ENCODE measurements around the gene MEFV. TPM values are rescaled to one million over a fixed set of nuclear protein-coding genes. Genes with fewer than 3 reads are reported as not detected.

Gene MEFV
- total and polyA plus RNA-seq, 10 of the 15 experiments (the other 5 are each of a cell fraction or from before 2014, with no cell fraction given): 0.03 to 0.11 (median 0.09) TPM; not detected in 5

GRCh38 chr16:3234857-3235561, 21.4 kb downstream of the MEFV start, which contains the start of gene ZNF200:
Gene ZNF200, minus strand, starts transcription at chr16:3235158. Its CDS starts 1,403 bp downstream, at chr16:3233755.
- FAIRE-seq: peak; percentile 92
- under 1% methylated on average over 46 of the region's 59 CpGs for WGBS (ENCODE audit: insufficient coverage, insufficient replicate concordance, low lambda C conversion rate, missing lambda C conversion rate)
- peak; percentile 78 for DNase-seq (ENCODE audit: low read depth, low spot score)
- SMC1A ChIA-PET (ENCODE audit: uncharacterized antibody, unreplicated experiment): interaction anchor here (0.8 to 1.6 kb wide), 2 partner anchors 31 to 48 kb away, joined by 3 to 5 read pairs; partner anchors contain the start of gene ZNF263
- peaks cover 10% of the 10 kb centered on the region for H3K79me2 ChIP-seq (ENCODE audit: control insufficient read depth, insufficient read depth, low read length)
- H3K4me1 ChIP-seq (ENCODE audit: control insufficient read depth, insufficient read depth, low read length): no peaks in the 10 kb centered on the region
- H3K27ac ChIP-seq (ENCODE audit: control insufficient read depth, insufficient read depth): peak within 1 kb of the TSS; percentile 96
- intact Hi-C loops (cut with micrococcal nuclease; ENCODE audit: unreplicated experiment): no loop called here
- CTCF ChIA-PET: interaction anchor here (0.8 to 1.1 kb wide), 2 partner anchors 106 to 222 kb away, joined by 3 to 5 read pairs; no protein-coding TSS in a partner anchor
- POLR2A ChIA-PET: interaction anchor here (0.9 to 1.1 kb wide), 3 partner anchors 32 to 71 kb away, joined by 3 to 8 read pairs (median 3); partner anchors contain the start of gene ZNF263
- in situ Hi-C loops (cut with MboI): no loop called here
- H4K20me1 ChIP-seq (ENCODE audit: control insufficient read depth, insufficient read depth): no peaks in the 10 kb centered on the region
- peaks cover 0 to 7% of the 10 kb centered on the region in 2 experiments; a peak in 2 of 4 replicates for H3K36me3 ChIP-seq (ENCODE audit: control insufficient read depth in 2 of 2, insufficient read depth in 2 of 2, low read length in 1 of 2)
- no peaks in the 10 kb centered on the region for H3K27me3 ChIP-seq (replicated peaks in 1 of 2; ENCODE audit: control insufficient read depth in 2 of 2, insufficient read depth in 2 of 2, low read length in 1 of 2)
- H3K4me3 ChIP-seq: peak within 1 kb of the TSS; percentile 93
- H3K4me2 ChIP-seq (ENCODE audit: control insufficient read depth, insufficient read depth): peak within 1 kb of the TSS; percentile 80
- peak; percentile 98 for ATAC-seq
- RAD21 ChIA-PET (ENCODE audit: unreplicated experiment): interaction anchor here (0.5 kb wide), 1 partner anchor 265 kb away, joined by 3 read pairs; no protein-coding TSS in a partner anchor
- H3K9ac ChIP-seq (ENCODE audit: control insufficient read depth, insufficient read depth, low read length): peak within 1 kb of the TSS; percentile 79
- peaks cover 9% of the 10 kb centered on the region; the same call in 2 of the 3 replicates for H3K9me3 ChIP-seq (replicated peaks; ENCODE audit: control insufficient read depth, insufficient read depth, low read length)
- peak within 1 kb of the TSS; percentile 100 for H2AFZ ChIP-seq (ENCODE audit: control insufficient read depth, low read depth, low read length)
- no TSS peak for BruUV-seq (replicated peaks)
- TF ChIP-seq KDM1A (IDR thresholded peaks at IDR 0.05; ENCODE audit: borderline replicate concordance) (no peak), CHD4 (IDR thresholded peaks at IDR 0.05) (no peak), SRF (IDR thresholded peaks at IDR 0.05; ENCODE audit: low read depth in 2 of 2, low read length in 2 of 2) (0 out of 4 replicates have a peak, but pooled peaks of 1 of the 2 experiments have one; percentile 41), NFXL1 (IDR thresholded peaks at IDR 0.05; ENCODE audit: borderline replicate concordance) (no peak), BHLHE40 (IDR thresholded peaks at IDR 0.05; ENCODE audit: borderline replicate concordance in 1 of 2, low read depth in 2 of 2, low read length in 1 of 2) (peak in 1 of 2 experiments; percentile 40; a peak in 1 of 4 replicates), MEF2A (IDR thresholded peaks at IDR 0.05; ENCODE audit: insufficient read depth, low read depth, low read length) (no peak), POLR2AphosphoS5 (IDR thresholded peaks at IDR 0.05; ENCODE audit: low read length) (peak; percentile 93), CBX3 (IDR thresholded peaks at IDR 0.05; ENCODE audit: borderline replicate concordance, low read depth) (no peak), CHD2 (IDR thresholded peaks at IDR 0.05; ENCODE audit: borderline replicate concordance, low read depth, low read length) (peak; percentile 83; the same call in 1 of the 2 replicates), HDAC2 (IDR thresholded peaks at IDR 0.05) (no peak), E2F8 (IDR thresholded peaks at IDR 0.05; ENCODE audit: low read depth, partially characterized antibody) (peak; percentile 86), ZNF274 (IDR thresholded peaks at IDR 0.05; ENCODE audit: insufficient read depth, insufficient read length) (no peak), ZNF24 (IDR thresholded peaks at IDR 0.05) (no peak), ASH2L (IDR thresholded peaks at IDR 0.05; ENCODE audit: borderline replicate concordance, low read depth) (0 out of 2 replicates have a peak, but pooled peaks have one; percentile 50), STAT3 (IDR thresholded peaks at IDR 0.05; ENCODE audit: low read depth, low read length) (no peak), NRF1 (conservative IDR thresholded peaks at IDR 0.05; ENCODE audit: low read depth, low read length) (0 out of 2 replicates have a peak, but pooled peaks have one; percentile 3), ZNF217 (IDR thresholded peaks at IDR 0.05) (no peak), CREB1 (IDR thresholded peaks at IDR 0.05; ENCODE audit: low read depth) (peak; percentile 95), TCF12 (IDR thresholded peaks at IDR 0.05; ENCODE audit: low read depth, low read length) (0 out of 2 replicates have a peak, but pooled peaks have one; percentile 47)
- TF ChIP-seq, protein P1, sequence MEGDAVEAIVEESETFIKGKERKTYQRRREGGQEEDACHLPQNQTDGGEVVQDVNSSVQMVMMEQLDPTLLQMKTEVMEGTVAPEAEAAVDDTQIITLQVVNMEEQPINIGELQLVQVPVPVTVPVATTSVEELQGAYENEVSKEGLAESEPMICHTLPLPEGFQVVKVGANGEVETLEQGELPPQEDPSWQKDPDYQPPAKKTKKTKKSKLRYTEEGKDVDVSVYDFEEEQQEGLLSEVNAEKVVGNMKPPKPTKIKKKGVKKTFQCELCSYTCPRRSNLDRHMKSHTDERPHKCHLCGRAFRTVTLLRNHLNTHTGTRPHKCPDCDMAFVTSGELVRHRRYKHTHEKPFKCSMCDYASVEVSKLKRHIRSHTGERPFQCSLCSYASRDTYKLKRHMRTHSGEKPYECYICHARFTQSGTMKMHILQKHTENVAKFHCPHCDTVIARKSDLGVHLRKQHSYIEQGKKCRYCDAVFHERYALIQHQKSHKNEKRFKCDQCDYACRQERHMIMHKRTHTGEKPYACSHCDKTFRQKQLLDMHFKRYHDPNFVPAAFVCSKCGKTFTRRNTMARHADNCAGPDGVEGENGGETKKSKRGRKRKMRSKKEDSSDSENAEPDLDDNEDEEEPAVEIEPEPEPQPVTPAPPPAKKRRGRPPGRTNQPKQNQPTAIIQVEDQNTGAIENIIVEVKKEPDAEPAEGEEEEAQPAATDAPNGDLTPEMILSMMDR (IDR thresholded peaks at IDR 0.05 in 2 of 3, conservative IDR thresholded peaks at IDR 0.05 in 1 of 3; ENCODE audit: control insufficient read depth in 2 of 3, extremely low read depth in 1 of 3, insufficient read depth in 1 of 3, low read depth in 3 of 3, low read length in 3 of 3): no peak
